Spleen (tissue), 11 donors: ENCODE results near the gene SMARCA4. TPM values are rescaled to one million over a fixed set of nuclear protein-coding genes. Genes with fewer than 3 reads are reported as not detected.
A peak's percentile ranks its signal among the peaks of the same experiment; 100 is the strongest.
"Not testable (repeated sequence)": the region's sequence is repeated elsewhere in the genome, so short reads cannot be mapped to it uniquely, and the experiment has no call there.

Experiments used
- DNase-seq: peaks from one replicate; pipeline ENCODE4 v3.0.0-alpha.2; 2020
- H3K27ac ChIP-seq, 8 donors: fragments of 200-600 bp; sonication (generic) in 7 of 8; 1 replicate in 4 of 8; 2 replicates in 4 of 8; pipeline versions ENCODE4 v1.5.0 to v1.8.0; 2016 to 2021; ENCODE audit warnings: inconsistent platforms in 4 of 8, mild to moderate bottlenecking in 4 of 8, moderate library complexity in 1 of 8
- H3K27me3 ChIP-seq, 7 donors: fragments of 200-600 bp; sonication (generic) in 6 of 7; replicated peaks in 1 of 7; 1 replicate in 4 of 7; 2 replicates in 3 of 7; pipeline versions ENCODE4 v1.5.0 to v1.8.0; 2016 to 2021; ENCODE audit warnings: inconsistent platforms in 3 of 7, mild to moderate bottlenecking in 1 of 7
- H3K36me3 ChIP-seq, 6 donors: fragments of 200-600 bp; sonication (generic) in 5 of 6; 1 replicate in 4 of 6; 2 replicates in 2 of 6; pipeline versions ENCODE4 v1.5.0 to v1.8.0; 2016 to 2021; ENCODE audit warnings: inconsistent platforms in 2 of 6
- H3K4me1 ChIP-seq, 6 donors: fragments of 200-600 bp; sonication (generic) in 5 of 6; 1 replicate in 3 of 6; 2 replicates in 3 of 6; pipeline versions ENCODE4 v1.5.0 to v1.8.0; 2016 to 2021; ENCODE audit warnings: inconsistent platforms in 3 of 6
- H3K4me3 ChIP-seq, 8 donors: fragments of 200-600 bp; sonication (generic) in 7 of 8; 1 replicate in 4 of 8; 2 replicates in 4 of 8; pipeline versions ENCODE4 v1.5.0 to v1.8.0; 2016 to 2021; ENCODE audit warnings: inconsistent platforms in 4 of 8, mild to moderate bottlenecking in 4 of 8, moderate library complexity in 2 of 8
- H3K9me3 ChIP-seq, 8 donors: fragments of 200-600 bp; sonication (generic) in 7 of 8; 1 replicate in 4 of 8; 2 replicates in 4 of 8; pipeline versions ENCODE4 v1.5.0 to v1.8.0; 2016 to 2021; ENCODE audit warnings: inconsistent platforms in 4 of 8
- POLR2A ChIP-seq, 3 donors: fragments of 450-650 bp; IDR thresholded peaks; one replicate each; pipeline ENCODE4 v1.5.1; 2017; ENCODE audit warnings: antibody characterized with exemption in 3 of 3, mild to moderate bottlenecking in 1 of 3
- POLR2AphosphoS5 ChIP-seq, 3 donors: sonication (generic); formaldehyde crosslinking; IDR thresholded peaks; one replicate each; pipeline ENCODE4 v1.5.1; 2017; ENCODE audit warnings: antibody characterized with exemption in 3 of 3
- WGBS, 5 donors: extraction: QIAGEN DNeasy Blood & Tissue Kit in 3 of 5; methylation state at CpG; one replicate each; pipeline versions ENCODE4 v1.1.5 to v1.1.7; 2013 to 2018; 5-methylcytosine and 5-hydroxymethylcytosine counted together
- intact Hi-C: fragments of 100-400 bp; cut with DNase I; formaldehyde crosslinking; loops from one replicate; pipeline ENCODE4 v1.15.0; 2023; ENCODE audit warnings: low total_unique reads
- polyA plus RNA-seq, 3 donors: library from polyadenylated mRNA; stranded (reverse); fragments of 200-250 nt; gene quantifications; one replicate each; pipeline ENCODE4 v1.2.1, GENCODE V29; 2013
- total RNA-seq, 7 donors: library from RNA; depleted of rRNA in 3 of 7; stranded (reverse); fragments of >200 nt in 3 of 7; fragmentation: NEBNext Ultra II Directional in 4 of 7; extraction: Animal tissue kit (Norgen Biotek cat#: 25700) in 4 of 7; gene quantifications; one replicate each; pipeline versions ENCODE4 v1.1.0 to v1.2.1, GENCODE V29; 2016 to 2021
- TF ChIP-seq, protein P1 (sequence below), 11 experiments: fragments of 200-600 bp in 7 of 11; fragments of 450-650 bp in 4 of 11; sonication (generic) in 4 of 11; IDR thresholded peaks in 8 of 11; conservative IDR thresholded peaks in 3 of 11; 1 replicate in 7 of 11; 2 replicates in 4 of 11; pipeline versions ENCODE4 v1.4.0 to v1.8.0; 2016 to 2021; ENCODE audit warnings: antibody characterized with exemption in 11 of 11, inconsistent platforms in 4 of 11, mild to moderate bottlenecking in 1 of 11
- donor health status: healthy with polysubstance abuse.
- donor health status: DM: no; HTN: no; CAD: no; lungs with moderate emphysema.
- donor health status: DM: no; HTN: no; CAD: no.
- donor health status: Bipolar disorder and iron deficiency.
- donor health status: healthy.
- donor health status: DM: no; HTN: no; CAD: no.
- donor health status: DM: yes; HTN: yes; CAD: no.

The SMARCA4 gene
- total and polyA plus RNA-seq, 10 donors: 41.6 to 95.6 (median 65.8) TPM

DNA sequence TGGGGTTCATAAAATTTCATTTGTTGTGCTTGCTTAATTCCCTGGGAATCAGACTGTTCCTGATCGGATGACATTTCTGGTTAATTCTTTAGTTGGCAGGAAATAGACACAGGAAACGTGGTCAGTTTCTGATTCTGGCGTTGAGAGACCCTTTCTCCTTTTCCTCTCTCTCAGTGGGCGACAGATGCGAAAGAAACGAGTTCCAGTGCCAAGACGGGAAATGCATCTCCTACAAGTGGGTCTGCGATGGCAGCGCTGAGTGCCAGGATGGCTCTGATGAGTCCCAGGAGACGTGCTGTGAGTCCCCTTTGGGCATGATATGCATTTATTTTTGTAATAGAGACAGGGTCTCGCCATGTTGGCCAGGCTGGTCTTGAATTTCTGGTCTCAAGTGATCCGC lies 139.2 kb downstream of the SMARCA4 start:
- Histone ChIP-seq H3K36me3 (peaks cover 0 to 64% (median 45%) of the 10 kb centered on the region in 6 donors), H3K27ac (peak overlapping the region in 2 of 8 donors; percentile 7 to 23), H3K4me3 (no peak overlapping the region), H3K4me1 (peaks cover 15 to 44% (median 28%) of the 10 kb centered on the region in 6 donors), H3K9me3 (peaks cover 0 to 15% (median 6%) of the 10 kb centered on the region in 8 donors), H3K27me3 (no peaks in the 10 kb centered on the region)
- TF ChIP-seq, protein P1, sequence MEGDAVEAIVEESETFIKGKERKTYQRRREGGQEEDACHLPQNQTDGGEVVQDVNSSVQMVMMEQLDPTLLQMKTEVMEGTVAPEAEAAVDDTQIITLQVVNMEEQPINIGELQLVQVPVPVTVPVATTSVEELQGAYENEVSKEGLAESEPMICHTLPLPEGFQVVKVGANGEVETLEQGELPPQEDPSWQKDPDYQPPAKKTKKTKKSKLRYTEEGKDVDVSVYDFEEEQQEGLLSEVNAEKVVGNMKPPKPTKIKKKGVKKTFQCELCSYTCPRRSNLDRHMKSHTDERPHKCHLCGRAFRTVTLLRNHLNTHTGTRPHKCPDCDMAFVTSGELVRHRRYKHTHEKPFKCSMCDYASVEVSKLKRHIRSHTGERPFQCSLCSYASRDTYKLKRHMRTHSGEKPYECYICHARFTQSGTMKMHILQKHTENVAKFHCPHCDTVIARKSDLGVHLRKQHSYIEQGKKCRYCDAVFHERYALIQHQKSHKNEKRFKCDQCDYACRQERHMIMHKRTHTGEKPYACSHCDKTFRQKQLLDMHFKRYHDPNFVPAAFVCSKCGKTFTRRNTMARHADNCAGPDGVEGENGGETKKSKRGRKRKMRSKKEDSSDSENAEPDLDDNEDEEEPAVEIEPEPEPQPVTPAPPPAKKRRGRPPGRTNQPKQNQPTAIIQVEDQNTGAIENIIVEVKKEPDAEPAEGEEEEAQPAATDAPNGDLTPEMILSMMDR (IDR thresholded peaks at IDR 0.05 in 8 of 11, conservative IDR thresholded peaks at IDR 0.05 in 3 of 11): no peak
- TF ChIP-seq POLR2AphosphoS5 (IDR thresholded peaks at IDR 0.05) (no peak), POLR2A (IDR thresholded peaks at IDR 0.05) (no peak)
- no peak for DNase-seq
- intact Hi-C loops: no loop called here
- 55 to 73% (median 67%) methylated on average over 12 of the region's 12 CpGs for WGBS, 5 donors

- no peak for DNase-seq
- intact Hi-C loops: no loop called here
- Histone ChIP-seq H3K9me3 (peaks cover 0 to 15% (median 6%) of the 10 kb centered on the region in 8 donors), H3K4me1 (peaks cover 6 to 34% (median 18%) of the 10 kb centered on the region in 6 donors), H3K36me3 (peaks cover 0 to 67% (median 54%) of the 10 kb centered on the region in 6 donors), H3K27ac (no peak overlapping the region), H3K4me3 (no peak overlapping the region), H3K27me3 (no peaks in the 10 kb centered on the region)
- TF ChIP-seq, protein P1 (IDR thresholded peaks at IDR 0.05 in 8 of 11, conservative IDR thresholded peaks at IDR 0.05 in 3 of 11): no peak
- WGBS, 5 donors: 89 to 98% (median 93%) methylated on average over 5 of the region's 5 CpGs
Measured at GRCh38 chr19:11101057-11101456, 140.2 kb downstream of the SMARCA4 start.

DNA sequence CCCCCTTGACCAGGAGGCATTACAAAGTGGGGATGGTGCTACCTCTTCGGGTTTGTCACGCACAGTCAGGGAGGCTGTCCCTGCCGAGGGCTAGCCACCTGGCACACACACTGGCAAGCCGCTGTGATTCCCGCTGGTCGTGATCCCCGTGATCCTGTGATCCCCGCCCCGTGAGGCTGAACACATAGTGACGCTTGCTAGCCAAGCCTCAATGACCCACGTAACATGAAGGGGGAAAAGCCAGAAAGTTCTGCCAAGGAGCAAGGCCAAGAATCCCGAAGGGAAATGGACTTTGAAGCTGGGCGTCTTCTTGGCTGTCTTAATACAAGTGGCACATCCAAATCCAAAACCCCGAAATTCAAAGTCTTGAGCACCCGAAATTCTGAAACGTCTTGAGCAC lies 142.1 kb downstream of the SMARCA4 start:
- H3K27ac ChIP-seq: no peak overlapping the region
- peaks cover 0 to 85% (median 71%) of the 10 kb centered on the region in 6 donors for H3K36me3 ChIP-seq
- peaks cover 0 to 15% (median 6%) of the 10 kb centered on the region in 8 donors for H3K9me3 ChIP-seq
- H3K4me1 ChIP-seq: peaks cover 0 to 15% (median 4%) of the 10 kb centered on the region in 6 donors
- intact Hi-C loops: no loop called here
- DNase-seq: no peak
- TF ChIP-seq POLR2A (IDR thresholded peaks at IDR 0.05) (no peak), POLR2AphosphoS5 (IDR thresholded peaks at IDR 0.05) (no peak)
- TF ChIP-seq, protein P1 (IDR thresholded peaks at IDR 0.05 in 8 of 11, conservative IDR thresholded peaks at IDR 0.05 in 3 of 11): no peak
- 92 to 96% (median 94%) methylated on average over 14 to 16 of the region's 16 CpGs for WGBS, 5 donors
- H3K27me3 ChIP-seq: no peaks in the 10 kb centered on the region
- H3K4me3 ChIP-seq: no peak overlapping the region

GRCh38 chr19:11103667-11104066 lies 142.8 kb downstream of the SMARCA4 start:
- H3K4me3 ChIP-seq, DNase-seq, intact Hi-C loops, H3K27me3 ChIP-seq, H3K9me3 ChIP-seq, H3K27ac ChIP-seq: not testable (repeated sequence)
- H3K36me3 ChIP-seq: peaks cover 0 to 93% (median 77%) of the 10 kb centered on the region in 6 donors
- WGBS, 5 donors: 93 to 98% (median 93%) methylated on average over 10 of the region's 10 CpGs
- peaks cover 0 to 10% (median 4%) of the 10 kb centered on the region in 6 donors for H3K4me1 ChIP-seq
